Measurements from ENCODE around the gene JARID2.
A peak's percentile ranks its signal among the peaks of the same experiment; 100 is the strongest.

JARID2 gene

DNA sequence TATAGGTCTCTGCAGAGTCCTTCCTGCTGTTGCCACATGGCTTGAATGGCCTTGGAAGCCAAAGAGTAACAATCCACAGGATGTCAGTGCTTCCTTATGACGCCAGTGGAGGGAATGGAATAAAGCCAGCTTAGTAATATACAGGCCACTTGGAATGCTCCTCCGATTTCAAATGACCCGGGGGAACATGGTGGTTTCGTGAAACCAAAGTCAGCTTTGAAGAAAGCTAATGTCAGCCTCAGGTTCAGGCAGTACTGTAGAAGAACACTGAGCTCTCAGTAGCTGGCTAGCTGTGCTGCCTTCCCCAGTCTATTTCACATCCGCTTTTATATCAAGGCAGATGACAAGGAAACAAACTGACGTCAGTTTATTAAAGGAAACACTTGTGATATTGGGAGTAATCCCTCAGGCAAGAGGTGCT lies 227.9 kb downstream of the JARID2 start:
- FAIRE-seq (no peak), DNase-seq (ENCODE audit: extremely low spot score, insufficient read length, low read depth) (no peak)

DNA sequence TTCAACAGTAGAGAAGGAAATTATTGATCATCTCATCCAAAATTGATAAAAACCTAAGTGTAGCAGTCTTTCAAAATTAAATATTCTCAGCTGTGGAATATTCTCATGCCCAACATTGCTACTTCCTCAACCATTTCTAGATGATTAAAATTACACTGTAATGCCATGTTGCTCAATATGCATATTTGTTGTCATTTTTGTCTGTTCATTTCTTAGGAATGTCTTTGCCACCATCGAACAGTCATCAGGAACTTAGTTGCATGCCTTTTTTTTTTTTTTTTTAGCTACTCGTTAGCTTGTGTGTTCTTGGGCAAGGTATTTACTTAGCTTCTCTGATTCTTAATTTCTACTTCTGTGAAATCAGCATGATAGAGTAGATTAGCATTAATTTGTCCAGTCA lies 228.3 kb downstream of the JARID2 start:
- FAIRE-seq (no peak), DNase-seq (ENCODE audit: extremely low spot score, insufficient read length, low read depth) (no peak)

DNA sequence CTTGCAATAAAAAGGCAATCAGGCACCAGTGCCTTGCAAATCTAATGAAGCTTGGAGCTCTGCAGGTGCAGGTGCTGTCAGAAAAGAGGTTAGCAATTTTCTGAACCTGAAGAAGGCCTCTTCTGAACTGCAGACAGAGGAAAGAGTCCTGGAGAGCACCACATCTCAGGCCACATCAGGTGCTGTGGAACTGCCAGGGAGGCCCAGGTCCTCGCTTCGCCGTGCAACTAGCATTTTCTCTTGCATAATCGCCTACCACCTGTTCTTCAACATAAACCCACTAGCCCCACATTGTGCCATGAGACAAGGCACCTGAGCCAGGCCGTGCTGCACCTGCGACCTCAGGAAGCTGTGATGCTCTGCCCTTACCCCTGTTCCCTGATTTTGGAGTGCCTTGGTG lies 229.4 kb downstream of the JARID2 start:
- FAIRE-seq (no peak), DNase-seq (ENCODE audit: extremely low spot score, insufficient read length, low read depth) (no peak)

- DNase-seq (ENCODE audit: extremely low spot score, insufficient read length, low read depth), result no peak
These were observed 230.0 kb downstream of the JARID2 start for GRCh38 chr6:15475872-15476271.

DNA sequence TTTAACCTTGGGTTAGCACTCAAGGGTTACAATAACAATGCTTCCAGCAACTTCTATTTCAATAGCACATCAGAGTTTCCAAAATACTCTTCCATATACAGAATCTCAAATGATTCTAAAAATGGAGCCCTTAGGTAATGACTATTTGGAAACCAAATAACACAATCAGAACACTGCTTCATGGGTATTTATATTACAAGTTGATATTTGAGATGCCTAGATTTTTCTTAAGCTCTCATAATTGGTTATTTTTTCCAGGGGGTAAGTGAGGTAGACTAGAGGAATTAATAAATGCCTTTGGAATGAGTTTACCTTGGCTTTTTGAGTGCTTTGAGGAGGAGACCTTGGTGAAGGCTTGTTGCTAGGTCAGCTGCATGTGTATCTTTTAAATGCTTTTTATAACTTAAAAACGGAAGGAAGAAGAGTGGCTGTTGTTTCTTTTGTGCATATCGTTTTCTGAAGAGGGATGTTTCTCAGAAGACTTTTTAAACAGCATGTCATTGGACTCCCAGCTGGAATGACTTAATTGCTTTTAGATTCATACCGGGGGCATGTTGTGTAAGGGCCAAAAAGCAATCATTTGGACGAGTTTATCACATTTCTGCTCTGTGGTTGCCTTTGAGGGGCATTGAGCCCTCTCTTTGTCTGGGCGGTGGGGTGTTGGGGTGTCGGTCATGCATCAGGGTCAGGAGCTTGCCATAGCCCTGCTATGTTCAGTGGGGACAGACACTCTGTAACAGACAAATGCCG lies 230.9 kb downstream of the JARID2 start:
- DNase-seq (ENCODE audit: extremely low spot score, insufficient read length, low read depth) (no peak), FAIRE-seq (no peak)

More at GRCh38 chr6:15475872-15476271, 230.0 kb downstream of the JARID2 start:
- no peak for FAIRE-seq

- DNase-seq (ENCODE audit: extremely low spot score, insufficient read length, low read depth), result no peak
- FAIRE-seq, result no peak
These were observed 231.9 kb downstream of the JARID2 start for GRCh38 chr6:15477746-15478145.

GRCh38 chr6:15479761-15480160 lies 233.9 kb downstream of the JARID2 start:
- FAIRE-seq (no peak), DNase-seq (ENCODE audit: extremely low spot score, insufficient read length, low read depth) (no peak)

- no peak for FAIRE-seq
- no peak for DNase-seq (ENCODE audit: extremely low spot score, insufficient read length, low read depth)
These were observed 234.7 kb downstream of the JARID2 start for GRCh38 chr6:15480525-15480924.

- no peak for DNase-seq (ENCODE audit: extremely low spot score, insufficient read length, low read depth)
- FAIRE-seq, result no peak
These were observed 235.8 kb downstream of the JARID2 start for GRCh38 chr6:15481390-15482291.

DNA sequence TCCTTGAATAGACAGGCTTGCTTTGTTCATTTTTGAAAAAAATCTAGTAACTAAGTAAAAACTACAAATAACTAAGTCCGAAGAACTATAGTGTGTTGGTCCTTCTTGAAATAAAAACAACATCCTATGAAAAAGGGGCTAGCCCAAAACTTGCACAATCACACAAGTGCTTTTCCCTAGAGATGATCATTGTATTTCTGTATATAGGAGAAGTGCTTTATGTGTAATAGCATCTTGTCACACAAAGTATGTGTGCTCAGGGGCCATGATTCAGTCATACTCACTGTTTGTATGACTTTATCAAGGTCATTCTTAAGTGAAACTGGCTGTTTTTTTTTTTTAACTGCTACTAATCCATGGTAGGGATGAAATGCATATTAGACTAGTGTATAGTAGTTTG lies 237.2 kb downstream of the JARID2 start:
- no peak for DNase-seq (ENCODE audit: extremely low spot score, insufficient read length, low read depth)
- no peak for FAIRE-seq

DNA sequence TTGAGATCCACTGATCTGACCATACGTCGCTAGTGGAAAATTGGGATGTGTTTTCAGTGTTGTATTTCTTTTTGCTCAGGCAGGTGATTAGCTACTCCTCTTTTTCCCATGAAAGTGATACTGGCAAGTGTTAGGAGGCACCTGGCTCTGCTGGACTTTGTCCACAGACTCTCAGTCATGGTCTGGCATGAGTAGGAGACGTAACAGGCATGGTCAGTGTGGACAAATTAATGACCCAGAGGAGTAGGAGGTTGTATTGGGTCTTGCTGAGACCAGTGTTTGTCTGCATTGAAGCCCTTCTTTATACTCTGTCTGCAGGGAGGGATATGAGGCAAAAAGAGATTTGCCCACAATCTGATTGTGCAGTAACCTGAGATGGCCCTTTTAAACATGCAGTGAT lies 238.3 kb downstream of the JARID2 start:
- DNase-seq (ENCODE audit: extremely low spot score, insufficient read length, low read depth), result no peak
- FAIRE-seq, result no peak

- FAIRE-seq (no peak), DNase-seq (ENCODE audit: extremely low spot score, insufficient read length, low read depth) (no peak)
These were observed 239.0 kb downstream of the JARID2 start for GRCh38 chr6:15484821-15485220.

- FAIRE-seq (no peak), DNase-seq (ENCODE audit: extremely low spot score, insufficient read length, low read depth) (no peak)
These were observed 240.1 kb downstream of the JARID2 start for GRCh38 chr6:15485936-15486335.

DNA sequence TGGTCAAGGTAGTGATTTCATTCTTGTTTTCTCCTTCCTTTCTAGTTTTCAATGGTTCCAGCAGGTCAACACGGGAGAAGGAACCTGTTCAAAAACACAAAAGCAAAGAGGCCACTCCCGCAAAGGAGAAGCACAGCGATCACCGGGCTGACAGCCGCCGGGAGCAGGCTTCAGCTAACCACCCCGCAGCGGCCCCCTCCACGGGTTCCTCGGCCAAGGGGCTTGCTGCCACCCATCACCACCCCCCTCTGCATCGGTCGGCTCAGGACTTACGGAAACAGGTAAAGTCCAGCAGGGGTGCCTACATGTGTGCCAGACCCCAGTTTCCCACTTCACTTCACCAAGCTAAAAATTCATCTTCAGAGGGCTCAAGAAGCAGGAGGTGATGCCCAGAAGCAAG lies 241.4 kb downstream of the JARID2 start:
- FAIRE-seq, result no peak

DNA sequence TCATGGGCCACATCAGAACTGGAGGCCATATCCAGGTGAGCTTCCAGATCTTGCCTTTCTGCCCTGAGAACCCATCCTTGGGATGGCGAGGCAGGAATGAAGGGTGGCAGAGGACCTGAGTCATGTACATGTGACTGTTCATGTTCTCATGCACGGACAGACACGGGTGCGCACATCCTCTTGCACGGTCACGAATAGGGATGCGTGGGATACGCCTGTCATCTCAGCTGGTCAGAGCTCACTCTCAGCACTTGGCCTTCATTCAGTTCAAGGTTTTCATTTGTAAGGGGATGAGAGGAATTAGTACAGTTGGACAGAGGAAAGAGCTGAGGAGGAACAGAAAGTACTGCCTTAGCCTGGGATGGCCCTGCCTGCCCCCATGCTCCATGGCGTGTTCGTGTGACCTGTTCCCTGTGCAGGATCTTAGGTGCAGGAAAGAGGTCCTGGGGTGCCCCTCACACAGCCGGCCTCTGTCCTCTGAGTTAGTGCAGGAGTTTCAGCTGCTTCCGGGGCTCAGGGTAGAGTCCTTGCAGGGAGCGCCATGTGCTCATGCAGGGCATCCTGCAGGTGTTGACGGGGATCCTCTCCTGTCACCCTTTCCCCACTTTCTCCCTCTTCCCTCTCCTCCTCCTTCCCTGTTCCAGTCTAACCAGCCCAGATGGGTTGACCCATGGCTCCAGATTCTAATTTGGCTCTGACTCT lies 243.5 kb downstream of the JARID2 start:
- DNase-seq (ENCODE audit: extremely low spot score, insufficient read length, low read depth) (no peak), FAIRE-seq (no peak)

More for the DNA sequence above, 241.4 kb downstream of the JARID2 start:
- no peak for DNase-seq (ENCODE audit: extremely low spot score, insufficient read length, low read depth)

GRCh38 chr6:15490242-15491100 lies 244.6 kb downstream of the JARID2 start:
- DNase-seq (ENCODE audit: extremely low spot score, insufficient read length, low read depth), result no peak
- no peak for FAIRE-seq

- peak; percentile 18 for DNase-seq (ENCODE audit: extremely low spot score, insufficient read length, low read depth)
- peak; percentile 87 for FAIRE-seq
These were observed 245.6 kb downstream of the JARID2 start for GRCh38 chr6:15491255-15491985.

- DNase-seq (ENCODE audit: extremely low spot score, insufficient read length, low read depth) (no peak), FAIRE-seq (no peak)
These were observed 246.1 kb downstream of the JARID2 start for GRCh38 chr6:15491986-15492269.

- FAIRE-seq (no peak), DNase-seq (ENCODE audit: extremely low spot score, insufficient read length, low read depth) (no peak)
These were observed 247.7 kb downstream of the JARID2 start for GRCh38 chr6:15493437-15494168.

All from GM18507 (cell line).